ENCODE data around the gene DIPK1A.

DIPK1A gene

GRCh38 chr1:92949937-92950817, 11.1 kb downstream of the DIPK1A start:
- ATAC-seq: no peak

- no peak for ATAC-seq
Measured at GRCh38 chr1:92948071-92948470, 13.2 kb downstream of the DIPK1A start.

GRCh38 chr1:92945748-92946270, 15.5 kb downstream of the DIPK1A start:
- no peak for ATAC-seq

GRCh38 chr1:92944901-92945747, 16.1 kb downstream of the DIPK1A start:
- no peak for ATAC-seq

GRCh38 chr1:92943502-92943847, 17.8 kb downstream of the DIPK1A start:
- ATAC-seq: no peak

- peak; percentile 32 to 76 for ATAC-seq
Measured at GRCh38 chr1:92940541-92940940, 20.7 kb downstream of the DIPK1A start.

- ATAC-seq: no peak
Measured at GRCh38 chr1:92937731-92938130, 23.5 kb downstream of the DIPK1A start.

- no peak for ATAC-seq
Measured at GRCh38 chr1:92936865-92937264, 24.4 kb downstream of the DIPK1A start.

GRCh38 chr1:92934395-92935378, 26.6 kb downstream of the DIPK1A start:
- no peak for ATAC-seq

GRCh38 chr1:92933459-92933858, 27.8 kb downstream of the DIPK1A start:
- ATAC-seq: no peak

GRCh38 chr1:92931691-92932090, 29.6 kb downstream of the DIPK1A start:
- ATAC-seq: no peak

- ATAC-seq: peak; percentile 79 to 82
Measured at GRCh38 chr1:92929461-92929860, 31.8 kb downstream of the DIPK1A start.

GRCh38 chr1:92927870-92928269, 33.4 kb downstream of the DIPK1A start:
- no peak for ATAC-seq

GRCh38 chr1:92926873-92927272, 34.4 kb downstream of the DIPK1A start:
- ATAC-seq: no peak

- ATAC-seq: no peak
Measured at GRCh38 chr1:92924501-92924900, 36.8 kb downstream of the DIPK1A start.

GRCh38 chr1:92923664-92924063, 37.6 kb downstream of the DIPK1A start:
- no peak for ATAC-seq

GRCh38 chr1:92922356-92923035, 38.8 kb downstream of the DIPK1A start:
- ATAC-seq: no peak

- no peak for ATAC-seq
Measured at GRCh38 chr1:92921031-92922023, 39.9 kb downstream of the DIPK1A start.

GRCh38 chr1:92916899-92917298, 44.4 kb downstream of the DIPK1A start:
- no peak for ATAC-seq

- ATAC-seq: no peak
Measured at GRCh38 chr1:92915547-92915946, 45.7 kb downstream of the DIPK1A start.
